Measurements from ENCODE around the gene USP13.

GRCh38 chr3:179750720-179751328 lies 98.0 kb downstream of the USP13 start:
- TF ChIP-seq TCF12 (IDR thresholded peaks at IDR 0.05; ENCODE audit: low read depth) (no peak), CREB1 (IDR thresholded peaks at IDR 0.05; ENCODE audit: low read depth) (no peak), YY1 (IDR thresholded peaks at IDR 0.05; ENCODE audit: low read depth) (no peak), FOXM1 (IDR thresholded peaks at IDR 0.05; ENCODE audit: borderline replicate concordance, low read depth) (no peak)
- TF ChIP-seq, protein P1, sequence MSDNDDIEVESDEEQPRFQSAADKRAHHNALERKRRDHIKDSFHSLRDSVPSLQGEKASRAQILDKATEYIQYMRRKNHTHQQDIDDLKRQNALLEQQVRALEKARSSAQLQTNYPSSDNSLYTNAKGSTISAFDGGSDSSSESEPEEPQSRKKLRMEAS (IDR thresholded peaks at IDR 0.05): no peak
- TF ChIP-seq, protein P2, sequence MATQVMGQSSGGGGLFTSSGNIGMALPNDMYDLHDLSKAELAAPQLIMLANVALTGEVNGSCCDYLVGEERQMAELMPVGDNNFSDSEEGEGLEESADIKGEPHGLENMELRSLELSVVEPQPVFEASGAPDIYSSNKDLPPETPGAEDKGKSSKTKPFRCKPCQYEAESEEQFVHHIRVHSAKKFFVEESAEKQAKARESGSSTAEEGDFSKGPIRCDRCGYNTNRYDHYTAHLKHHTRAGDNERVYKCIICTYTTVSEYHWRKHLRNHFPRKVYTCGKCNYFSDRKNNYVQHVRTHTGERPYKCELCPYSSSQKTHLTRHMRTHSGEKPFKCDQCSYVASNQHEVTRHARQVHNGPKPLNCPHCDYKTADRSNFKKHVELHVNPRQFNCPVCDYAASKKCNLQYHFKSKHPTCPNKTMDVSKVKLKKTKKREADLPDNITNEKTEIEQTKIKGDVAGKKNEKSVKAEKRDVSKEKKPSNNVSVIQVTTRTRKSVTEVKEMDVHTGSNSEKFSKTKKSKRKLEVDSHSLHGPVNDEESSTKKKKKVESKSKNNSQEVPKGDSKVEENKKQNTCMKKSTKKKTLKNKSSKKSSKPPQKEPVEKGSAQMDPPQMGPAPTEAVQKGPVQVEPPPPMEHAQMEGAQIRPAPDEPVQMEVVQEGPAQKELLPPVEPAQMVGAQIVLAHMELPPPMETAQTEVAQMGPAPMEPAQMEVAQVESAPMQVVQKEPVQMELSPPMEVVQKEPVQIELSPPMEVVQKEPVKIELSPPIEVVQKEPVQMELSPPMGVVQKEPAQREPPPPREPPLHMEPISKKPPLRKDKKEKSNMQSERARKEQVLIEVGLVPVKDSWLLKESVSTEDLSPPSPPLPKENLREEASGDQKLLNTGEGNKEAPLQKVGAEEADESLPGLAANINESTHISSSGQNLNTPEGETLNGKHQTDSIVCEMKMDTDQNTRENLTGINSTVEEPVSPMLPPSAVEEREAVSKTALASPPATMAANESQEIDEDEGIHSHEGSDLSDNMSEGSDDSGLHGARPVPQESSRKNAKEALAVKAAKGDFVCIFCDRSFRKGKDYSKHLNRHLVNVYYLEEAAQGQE (IDR thresholded peaks at IDR 0.05; ENCODE audit: low read depth): no peak

Data from Ishikawa (cell line).